ENCODE measurements around the gene STAB2. TPM values are rescaled to one million over a fixed set of nuclear protein-coding genes. Genes with fewer than 3 reads are reported as not detected.

STAB2 gene
- total RNA-seq, 4 donors from 2014 or later: not detected

- Histone ChIP-seq H3K27ac (no peak overlapping the region), H3K27me3 (peaks cover 0 to 5% (median 0%) of the 10 kb centered on the region in 3 donors), H3K4me3 (no peak overlapping the region), H3K4me1 (no peaks in the 10 kb centered on the region), H3K9me3 (peaks cover 0 to 6% (median 3%) of the 10 kb centered on the region in 3 donors), H3K36me3 (no peaks in the 10 kb centered on the region)
- in situ Hi-C loops (cut with MboI; ENCODE audit: low sequenced_read_pairs in 4 of 4) (loop anchor here in 1 of 4 donors (25.0 kb wide), 1 partner anchor 635 kb away; no protein-coding TSS in a partner anchor), intact Hi-C loops (cut with DNase I; ENCODE audit: low total_unique reads) (no loop called here)
- ATAC-seq (no peak), DNase-seq (no peak)
- TF ChIP-seq, protein P1, sequence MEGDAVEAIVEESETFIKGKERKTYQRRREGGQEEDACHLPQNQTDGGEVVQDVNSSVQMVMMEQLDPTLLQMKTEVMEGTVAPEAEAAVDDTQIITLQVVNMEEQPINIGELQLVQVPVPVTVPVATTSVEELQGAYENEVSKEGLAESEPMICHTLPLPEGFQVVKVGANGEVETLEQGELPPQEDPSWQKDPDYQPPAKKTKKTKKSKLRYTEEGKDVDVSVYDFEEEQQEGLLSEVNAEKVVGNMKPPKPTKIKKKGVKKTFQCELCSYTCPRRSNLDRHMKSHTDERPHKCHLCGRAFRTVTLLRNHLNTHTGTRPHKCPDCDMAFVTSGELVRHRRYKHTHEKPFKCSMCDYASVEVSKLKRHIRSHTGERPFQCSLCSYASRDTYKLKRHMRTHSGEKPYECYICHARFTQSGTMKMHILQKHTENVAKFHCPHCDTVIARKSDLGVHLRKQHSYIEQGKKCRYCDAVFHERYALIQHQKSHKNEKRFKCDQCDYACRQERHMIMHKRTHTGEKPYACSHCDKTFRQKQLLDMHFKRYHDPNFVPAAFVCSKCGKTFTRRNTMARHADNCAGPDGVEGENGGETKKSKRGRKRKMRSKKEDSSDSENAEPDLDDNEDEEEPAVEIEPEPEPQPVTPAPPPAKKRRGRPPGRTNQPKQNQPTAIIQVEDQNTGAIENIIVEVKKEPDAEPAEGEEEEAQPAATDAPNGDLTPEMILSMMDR (IDR thresholded peaks at IDR 0.05 in 4 of 5, conservative IDR thresholded peaks at IDR 0.05 in 1 of 5): no peak
- no peak for TF ChIP-seq POLR2A (IDR thresholded peaks at IDR 0.05)
These were observed 14.6 kb upstream of the STAB2 start for GRCh38 chr12:103572312-103573045.

DNA sequence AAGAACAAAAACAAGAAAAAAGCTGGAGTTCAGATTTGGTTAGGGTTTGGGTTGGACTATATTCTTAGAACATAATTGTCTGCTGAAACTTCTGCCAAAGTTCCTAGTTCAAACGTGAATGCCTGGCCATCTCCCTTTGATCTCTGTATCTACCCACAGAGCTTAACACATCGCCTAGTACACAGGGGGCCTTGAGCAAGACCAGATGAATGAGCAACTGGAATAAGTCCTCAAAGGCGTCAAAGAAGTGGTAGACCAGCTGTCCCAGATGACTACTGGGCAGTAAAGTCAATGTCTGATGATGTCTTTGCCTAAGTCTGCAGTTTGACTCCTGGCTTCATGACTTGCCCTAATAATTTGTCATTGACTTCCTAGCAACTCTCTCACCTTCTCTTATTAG lies 13.9 kb upstream of the STAB2 start:
- TF ChIP-seq, protein P1 (IDR thresholded peaks at IDR 0.05 in 4 of 5, conservative IDR thresholded peaks at IDR 0.05 in 1 of 5): no peak
- Histone ChIP-seq H3K36me3 (no peaks in the 10 kb centered on the region), H3K4me3 (no peak overlapping the region), H3K4me1 (no peaks in the 10 kb centered on the region), H3K9me3 (peaks cover 0 to 3% (median 2%) of the 10 kb centered on the region in 3 donors), H3K27me3 (peaks cover 0 to 5% (median 0%) of the 10 kb centered on the region in 3 donors), H3K27ac (no peak overlapping the region)
- ATAC-seq: no peak
- in situ Hi-C loops (cut with MboI; ENCODE audit: low sequenced_read_pairs in 4 of 4) (loop anchor here in 1 of 4 donors (25.0 kb wide), 1 partner anchor 636 kb away; no protein-coding TSS in a partner anchor), intact Hi-C loops (cut with DNase I; ENCODE audit: low total_unique reads) (no loop called here)
- no peak for DNase-seq

- no peaks in the 10 kb centered on the region for H3K27me3 ChIP-seq
- intact Hi-C loops (cut with DNase I; ENCODE audit: low total_unique reads): no loop called here
- H3K4me1 ChIP-seq: no peaks in the 10 kb centered on the region
- no peak for ATAC-seq
- no peaks in the 10 kb centered on the region for H3K36me3 ChIP-seq
- no peak for TF ChIP-seq POLR2A (IDR thresholded peaks at IDR 0.05)
- TF ChIP-seq, protein P1 (IDR thresholded peaks at IDR 0.05 in 4 of 5, conservative IDR thresholded peaks at IDR 0.05 in 1 of 5): no peak
- no peak overlapping the region for H3K27ac ChIP-seq
- no peak overlapping the region for H3K4me3 ChIP-seq
- no peak for DNase-seq
- in situ Hi-C loops (cut with MboI; ENCODE audit: low sequenced_read_pairs in 4 of 4): no loop called here
- H3K9me3 ChIP-seq: no peaks in the 10 kb centered on the region
These were observed 8.1 kb upstream of the STAB2 start for GRCh38 chr12:103578926-103579325.

GRCh38 chr12:103580026-103580425 lies 7.0 kb upstream of the STAB2 start:
- Histone ChIP-seq H3K36me3 (no peaks in the 10 kb centered on the region), H3K27ac (no peak overlapping the region), H3K27me3 (no peaks in the 10 kb centered on the region), H3K4me3 (no peak overlapping the region), H3K9me3 (no peaks in the 10 kb centered on the region), H3K4me1 (no peaks in the 10 kb centered on the region)
- TF ChIP-seq POLR2A (IDR thresholded peaks at IDR 0.05): no peak
- TF ChIP-seq, protein P1 (IDR thresholded peaks at IDR 0.05 in 4 of 5, conservative IDR thresholded peaks at IDR 0.05 in 1 of 5): no peak
- intact Hi-C loops (cut with DNase I; ENCODE audit: low total_unique reads): no loop called here
- DNase-seq: no peak
- in situ Hi-C loops (cut with MboI; ENCODE audit: low sequenced_read_pairs in 4 of 4): no loop called here
- ATAC-seq: no peak

All from gastrocnemius medialis (tissue), 4 donors.